ENCODE data around the gene RTCB.

DNA sequence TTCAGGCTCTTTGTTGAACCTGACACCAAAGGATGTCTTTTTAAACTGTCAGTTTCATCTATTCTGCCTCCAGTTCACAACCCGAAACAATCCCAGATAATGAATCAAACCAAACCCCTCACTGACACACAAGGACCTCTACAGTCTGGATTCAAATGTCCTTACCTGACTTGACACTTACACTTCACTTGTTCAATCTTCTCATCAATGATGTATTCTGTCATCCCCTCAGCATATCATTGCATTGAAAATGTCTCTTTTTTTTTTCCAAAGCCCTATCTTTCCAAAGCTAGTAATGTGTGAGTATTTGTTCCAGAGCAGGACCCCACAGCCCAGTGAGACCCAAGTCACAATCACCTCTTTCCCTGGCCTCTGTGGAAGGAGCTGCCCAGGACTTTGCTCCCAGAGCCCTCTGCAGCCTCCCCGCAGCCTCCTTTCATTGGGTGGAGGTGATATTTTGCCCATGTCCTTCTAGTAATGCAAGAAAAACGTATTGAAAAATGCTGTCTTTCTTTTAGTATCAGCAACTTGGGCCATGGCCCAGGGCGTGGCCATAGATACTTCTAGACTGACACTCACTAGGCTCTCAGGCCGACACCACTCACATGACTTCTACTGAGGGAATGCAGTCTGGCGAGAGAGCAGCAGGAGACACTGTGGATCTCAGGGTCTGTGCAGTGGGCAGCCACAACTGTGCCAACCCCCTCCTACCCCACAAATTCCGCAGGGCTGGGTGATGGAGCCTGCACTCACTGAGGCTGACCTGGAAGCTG lies 36.2 kb downstream of the RTCB start:
- no peak for TF ChIP-seq EP300 (IDR thresholded peaks at IDR 0.05)
- TF ChIP-seq, protein P1, sequence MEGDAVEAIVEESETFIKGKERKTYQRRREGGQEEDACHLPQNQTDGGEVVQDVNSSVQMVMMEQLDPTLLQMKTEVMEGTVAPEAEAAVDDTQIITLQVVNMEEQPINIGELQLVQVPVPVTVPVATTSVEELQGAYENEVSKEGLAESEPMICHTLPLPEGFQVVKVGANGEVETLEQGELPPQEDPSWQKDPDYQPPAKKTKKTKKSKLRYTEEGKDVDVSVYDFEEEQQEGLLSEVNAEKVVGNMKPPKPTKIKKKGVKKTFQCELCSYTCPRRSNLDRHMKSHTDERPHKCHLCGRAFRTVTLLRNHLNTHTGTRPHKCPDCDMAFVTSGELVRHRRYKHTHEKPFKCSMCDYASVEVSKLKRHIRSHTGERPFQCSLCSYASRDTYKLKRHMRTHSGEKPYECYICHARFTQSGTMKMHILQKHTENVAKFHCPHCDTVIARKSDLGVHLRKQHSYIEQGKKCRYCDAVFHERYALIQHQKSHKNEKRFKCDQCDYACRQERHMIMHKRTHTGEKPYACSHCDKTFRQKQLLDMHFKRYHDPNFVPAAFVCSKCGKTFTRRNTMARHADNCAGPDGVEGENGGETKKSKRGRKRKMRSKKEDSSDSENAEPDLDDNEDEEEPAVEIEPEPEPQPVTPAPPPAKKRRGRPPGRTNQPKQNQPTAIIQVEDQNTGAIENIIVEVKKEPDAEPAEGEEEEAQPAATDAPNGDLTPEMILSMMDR (IDR thresholded peaks at IDR 0.05), result no peak
- no peak for TF ChIP-seq POLR2AphosphoS5 (IDR thresholded peaks at IDR 0.05)

Data from stomach (tissue), 4 donors.